ENCODE data around the gene FGFR3.

GRCh38 chr4:1842339-1842895 is 49.3 kb downstream of the FGFR3 start:
- TF ChIP-seq CTCF (IDR thresholded peaks at IDR 0.05) (no peak), POLR2A (IDR thresholded peaks at IDR 0.05) (no peak)

Measured in Peyer's patch (tissue), 4 donors.